PC-3 (cell line): ENCODE data around the gene BMPER. TPM values are rescaled to one million over a fixed set of nuclear protein-coding genes. Genes with fewer than 3 reads are reported as not detected.

Experiments
- ATAC-seq: fragments of 200-7000 bp; cut with Tn5 transposase; 2 replicates; pipeline ENCODE4 v1.9.1; 2020; ENCODE audit warnings: mild to moderate bottlenecking, moderate library complexity
- BruUV-seq: library from RNA; stranded (reverse); fragments of 400-500 nt; replicated peaks from 2 replicates; lab custom pipeline; 2021; lab: Mats Ljungman, UMichigan
- CTCF ChIA-PET: fragments of 300-600 bp; sonication (Branson Sonifier 250); formaldehyde crosslinking; loops from one replicate; lab custom pipeline; 2022; ENCODE audit warnings: antibody characterized with exemption; lab: Charles Lee
- POLR2A ChIA-PET: fragments of 300-600 bp; sonication (Branson Sonifier 250); formaldehyde crosslinking; loops from one replicate; lab custom pipeline; 2022; ENCODE audit warnings: antibody characterized with exemption; ENCODE audit not compliant: unreplicated experiment; lab: Charles Lee
- DNase-seq: peaks from one replicate; pipeline ENCODE4 v3.0.0-alpha.2; 2015
- H2AFZ ChIP-seq: fragments of 300-600 bp; sonication (generic); 2 replicates; pipeline ENCODE4 v1.6.0; 2016; ENCODE audit warnings: antibody characterized with exemption, low read length
- H3F3A ChIP-seq: fragments of 300-600 bp; sonication (generic); one replicate; pipeline ENCODE4 v1.6.0; 2017; ENCODE audit warnings: antibody characterized with exemption, low read length, control low read depth, mild to moderate bottlenecking; ENCODE audit not compliant: unreplicated experiment
- H3K27ac ChIP-seq: fragments of 300-600 bp; sonication (generic); 2 replicates; pipeline ENCODE4 v1.5.1; 2016; ENCODE audit warnings: mild to moderate bottlenecking, low read length
- H3K27me3 ChIP-seq: fragments of 300-600 bp; sonication (generic); 2 replicates; pipeline ENCODE4 v1.6.1; 2016; ENCODE audit warnings: low read length, mixed read lengths
- H3K36me3 ChIP-seq: fragments of 300-600 bp; sonication (generic); 2 replicates; pipeline ENCODE4 v1.6.1; 2016; ENCODE audit warnings: low read depth, mixed run types, low read length, mixed read lengths
- H3K4me1 ChIP-seq: fragments of 300-600 bp; sonication (generic); 2 replicates; pipeline ENCODE4 v1.5.1; 2016; ENCODE audit warnings: low read length; ENCODE audit not compliant: insufficient read depth
- H3K4me2 ChIP-seq: fragments of 300-600 bp; sonication (generic); 2 replicates; pipeline ENCODE4 v1.6.0; 2016; ENCODE audit warnings: low read length
- H3K4me3 ChIP-seq: fragments of 300-600 bp; sonication (generic); 2 replicates; pipeline ENCODE4 v1.5.1; 2016; ENCODE audit warnings: mild to moderate bottlenecking, low read length, mixed read lengths
- H3K79me2 ChIP-seq: fragments of 300-600 bp; sonication (generic); 2 replicates; pipeline ENCODE4 v1.6.1; 2017; ENCODE audit warnings: low read length, mixed read lengths
- H3K9ac ChIP-seq: fragments of 300-600 bp; sonication (generic); 2 replicates; pipeline ENCODE4 v1.6.0; 2016; ENCODE audit warnings: mild to moderate bottlenecking, low read length
- H3K9me2 ChIP-seq: fragments of 300-600 bp; sonication (generic); replicated peaks from 2 replicates; pipeline ENCODE4 v1.6.1; 2016; ENCODE audit warnings: mixed run types, low read length, mixed read lengths
- H3K9me3 ChIP-seq: fragments of 300-600 bp; sonication (generic); 2 replicates; pipeline ENCODE4 v1.6.1; 2016; ENCODE audit warnings: low read length, mixed read lengths
- H4K20me1 ChIP-seq: fragments of 300-600 bp; sonication (generic); 2 replicates; pipeline ENCODE4 v1.6.1; 2016; ENCODE audit warnings: low read length, mixed read lengths
- CTCF ChIP-seq: fragments of 300-600 bp; sonication (generic); conservative IDR thresholded peaks from 2 replicates; pipeline ENCODE4 v1.5.1; 2017; ENCODE audit warnings: antibody characterized with exemption, low read depth, mild to moderate bottlenecking, low read length
- EZH2 ChIP-seq: fragments of 300-600 bp; sonication (generic); IDR thresholded peaks from one replicate; pipeline ENCODE4 v1.6.1; 2017; ENCODE audit warnings: antibody characterized with exemption, mild to moderate bottlenecking, low read length; ENCODE audit not compliant: unreplicated experiment
- EZH2phosphoT487 ChIP-seq: fragments of 300-600 bp; sonication (generic); IDR thresholded peaks from 2 replicates; pipeline ENCODE4 v1.6.1; 2018; ENCODE audit warnings: mild to moderate bottlenecking, antibody characterized with exemption, low read length, borderline replicate concordance
- intact Hi-C: fragments of 100-400 bp; cut with micrococcal nuclease; formaldehyde crosslinking; loops from 2 replicates; pipeline ENCODE4 v1.9.0; 2023
- total RNA-seq: library from RNA; depleted of rRNA; stranded (reverse); fragments of >200 nt; gene quantifications from 2 replicates; pipeline ENCODE4 v1.2.3, GENCODE V29; 2014

The BMPER gene
- total RNA-seq, 1 experiment from 2014 or later = 0.11 TPM

GRCh38 chr7:33979807-33980355 is 74.5 kb downstream of the BMPER start:
- ATAC-seq = peak; percentile 64
- CTCF ChIA-PET = no interaction called here

GRCh38 chr7:33981226-33981625 is 75.9 kb downstream of the BMPER start:
- Histone ChIP-seq H3K9me3 (no peaks in the 10 kb centered on the region), H3K4me3 (no peak overlapping the region), H3K4me1 (peaks cover 17% of the 10 kb centered on the region), H3K27me3 (no peaks in the 10 kb centered on the region), H3K9ac (no peak overlapping the region), H4K20me1 (no peaks in the 10 kb centered on the region), H3F3A (no peaks in the 10 kb centered on the region), H3K36me3 (no peaks in the 10 kb centered on the region), H2AFZ (no peak overlapping the region), H3K27ac (no peak overlapping the region), H3K79me2 (no peaks in the 10 kb centered on the region), H3K9me2 (no peaks in the 10 kb centered on the region), H3K4me2 (no peak overlapping the region)
- TF ChIP-seq EZH2phosphoT487 (no peak), EZH2 (no peak)
- ChIA-PET POLR2A (no interaction called here), CTCF (no interaction called here)
- DNase-seq = no peak
- no TSS peak for BruUV-seq
- ATAC-seq = no peak
- intact Hi-C loops = loop anchor here (10.0 kb wide), 1 partner anchor 84 kb away; no protein-coding TSS in a partner anchor

More at GRCh38 chr7:33979807-33980355, 74.5 kb downstream of the BMPER start:
- no peaks in the 10 kb centered on the region for H3K9me3 ChIP-seq
- H3K9me2 ChIP-seq = no peaks in the 10 kb centered on the region
- peak overlapping the region; percentile 49 for H3K4me2 ChIP-seq
- no peaks in the 10 kb centered on the region for H3K27me3 ChIP-seq
- peaks cover 17% of the 10 kb centered on the region for H3K4me1 ChIP-seq
- no peaks in the 10 kb centered on the region for H3K79me2 ChIP-seq
- H3F3A ChIP-seq = no peaks in the 10 kb centered on the region
- peak; percentile 63 for DNase-seq
- H3K4me3 ChIP-seq = no peak overlapping the region
- H3K9ac ChIP-seq = no peak overlapping the region
- H3K36me3 ChIP-seq = no peaks in the 10 kb centered on the region
- intact Hi-C loops = loop anchor here (10.0 kb wide), 1 partner anchor 85 kb away; no protein-coding TSS in a partner anchor
- TF ChIP-seq EZH2phosphoT487 = no peak
- TF ChIP-seq EZH2 = no peak
- TF ChIP-seq CTCF = no peak
- no TSS peak for BruUV-seq
- no peak overlapping the region for H3K27ac ChIP-seq
- H4K20me1 ChIP-seq = no peaks in the 10 kb centered on the region
- POLR2A ChIA-PET = no interaction called here
- H2AFZ ChIP-seq = 0 out of 2 replicates have a peak overlapping the region, but pooled peaks have one; percentile 19

- Histone ChIP-seq H3K79me2 (no peaks in the 10 kb centered on the region), H3K9ac (no peak overlapping the region), H3K4me2 (no peak overlapping the region), H3K36me3 (no peaks in the 10 kb centered on the region), H3F3A (no peaks in the 10 kb centered on the region), H3K27ac (no peak overlapping the region), H3K9me2 (no peaks in the 10 kb centered on the region), H3K4me3 (no peak overlapping the region), H4K20me1 (no peaks in the 10 kb centered on the region), H3K9me3 (no peaks in the 10 kb centered on the region), H2AFZ (no peak overlapping the region), H3K4me1 (peaks cover 24% of the 10 kb centered on the region), H3K27me3 (no peaks in the 10 kb centered on the region)
- ATAC-seq (no peak), DNase-seq (no peak)
- no TSS peak for BruUV-seq
- ChIA-PET CTCF (interaction anchor here (0.7 kb wide), 1 partner anchor 106 kb away, joined by 6 read pairs; no protein-coding TSS in a partner anchor), POLR2A (no interaction called here)
- intact Hi-C loops = loop anchor here (10.0 kb wide), 1 partner anchor 83 kb away; no protein-coding TSS in a partner anchor
- TF ChIP-seq EZH2 (no peak), CTCF (no peak), EZH2phosphoT487 (no peak)
These were observed 76.5 kb downstream of the BMPER start for GRCh38 chr7:33981671-33982424.
